ENCODE results near the gene ABCC6. TPM values are rescaled to one million over a fixed set of nuclear protein-coding genes. Genes with fewer than 3 reads are reported as not detected.

ABCC6 gene
- total and polyA plus RNA-seq, 7 experiments from 2014 or later: 0.08 to 3.9 (median 0.15) TPM; not detected in 3

GRCh38 chr16:16136588-16136987 lies 86.7 kb downstream of the ABCC6 start:
- CTCF ChIA-PET: no interaction called here

GRCh38 chr16:16133943-16134604 lies 89.2 kb downstream of the ABCC6 start:
- Mint-ChIP-seq H3K36me3 (peaks cover 11 to 55% (median 25%) of the 10 kb centered on the region in 5 donors), H3K4me1 (peaks cover 0 to 2% (median 0%) of the 10 kb centered on the region in 7 donors), H3K27me3 (no peaks in the 10 kb centered on the region), H3K27ac (no peak overlapping the region), H3K9me3 (no peaks in the 10 kb centered on the region), H3K4me3 (no peak overlapping the region)
- H3K9me3 ChIP-seq (ENCODE audit: control insufficient read depth in 2 of 3, low read length in 3 of 3): no peaks in the 10 kb centered on the region
- intact Hi-C loops (cut with micrococcal nuclease): no loop called here
- peaks cover 0 to 90% (median 43%) of the 10 kb centered on the region in 3 experiments for H3K36me3 ChIP-seq (ENCODE audit: control insufficient read depth in 2 of 3, insufficient read depth in 3 of 3, low read length in 3 of 3)
- H3K27me3 ChIP-seq (ENCODE audit: control insufficient read depth in 2 of 2, insufficient read depth in 2 of 2, low read length in 2 of 2): no peaks in the 10 kb centered on the region
- ATAC-seq: no peak
- ChIA-PET POLR2A (no interaction called here), CTCF (interaction anchor here (0.7 kb wide), 1 partner anchor 37 kb away, joined by 4 read pairs; no protein-coding TSS in a partner anchor)
- H3K27ac ChIP-seq (ENCODE audit: low read depth, low read length): no peak overlapping the region
- no peaks in the 10 kb centered on the region for H3K4me1 ChIP-seq (ENCODE audit: control insufficient read depth in 2 of 2, insufficient read depth in 2 of 2, low read length in 2 of 2)
- H3K4me3 ChIP-seq (ENCODE audit: low read length): no peak overlapping the region
- DNase-seq: no peak

More at GRCh38 chr16:16136588-16136987, 86.7 kb downstream of the ABCC6 start:
- Histone ChIP-seq H3K4me1 (ENCODE audit: control insufficient read depth in 2 of 2, insufficient read depth in 2 of 2, low read length in 2 of 2) (no peaks in the 10 kb centered on the region), H3K27me3 (ENCODE audit: control insufficient read depth in 2 of 2, insufficient read depth in 2 of 2, low read length in 2 of 2) (no peaks in the 10 kb centered on the region), H3K36me3 (ENCODE audit: control insufficient read depth in 2 of 3, insufficient read depth in 3 of 3, low read length in 3 of 3) (peaks cover 6 to 97% (median 41%) of the 10 kb centered on the region in 3 experiments), H3K4me3 (ENCODE audit: low read length) (no peak overlapping the region), H3K27ac (ENCODE audit: low read depth, low read length) (no peak overlapping the region), H3K9me3 (ENCODE audit: control insufficient read depth in 2 of 3, low read length in 3 of 3) (no peaks in the 10 kb centered on the region)
- H3K27me3 Mint-ChIP-seq: no peaks in the 10 kb centered on the region
- peaks cover 0 to 2% (median 0%) of the 10 kb centered on the region in 7 donors for H3K4me1 Mint-ChIP-seq
- DNase-seq (no peak), ATAC-seq (no peak)
- intact Hi-C loops (cut with micrococcal nuclease): no loop called here
- no peaks in the 10 kb centered on the region for H3K9me3 Mint-ChIP-seq
- peaks cover 11 to 69% (median 39%) of the 10 kb centered on the region in 5 donors for H3K36me3 Mint-ChIP-seq
- no peak overlapping the region for H3K27ac Mint-ChIP-seq
- no peak overlapping the region for H3K4me3 Mint-ChIP-seq
- POLR2A ChIA-PET: no interaction called here

- H3K27ac ChIP-seq (ENCODE audit: low read depth, low read length): no peak overlapping the region
- no peak overlapping the region for H3K27ac Mint-ChIP-seq
- no peaks in the 10 kb centered on the region for H3K4me1 ChIP-seq (ENCODE audit: control insufficient read depth in 2 of 2, insufficient read depth in 2 of 2, low read length in 2 of 2)
- CTCF ChIA-PET: interaction anchor here (1.3 kb wide), 1 partner anchor 257 kb away, joined by 4 read pairs; no protein-coding TSS in a partner anchor
- H3K9me3 Mint-ChIP-seq: no peaks in the 10 kb centered on the region
- ATAC-seq (no peak), DNase-seq (no peak)
- peaks cover 11 to 48% (median 22%) of the 10 kb centered on the region in 5 donors for H3K36me3 Mint-ChIP-seq
- H3K27me3 Mint-ChIP-seq: no peaks in the 10 kb centered on the region
- H3K9me3 ChIP-seq (ENCODE audit: control insufficient read depth in 2 of 3, low read length in 3 of 3): no peaks in the 10 kb centered on the region
- POLR2A ChIA-PET: no interaction called here
- H3K4me3 Mint-ChIP-seq: no peak overlapping the region
- no peaks in the 10 kb centered on the region for H3K27me3 ChIP-seq (ENCODE audit: control insufficient read depth in 2 of 2, insufficient read depth in 2 of 2, low read length in 2 of 2)
- peaks cover 0 to 6% (median 0%) of the 10 kb centered on the region in 7 donors for H3K4me1 Mint-ChIP-seq
- peaks cover 0 to 74% (median 28%) of the 10 kb centered on the region in 3 experiments for H3K36me3 ChIP-seq (ENCODE audit: control insufficient read depth in 2 of 3, insufficient read depth in 3 of 3, low read length in 3 of 3)
- H3K4me3 ChIP-seq (ENCODE audit: low read length): no peak overlapping the region
- intact Hi-C loops (cut with micrococcal nuclease): no loop called here
Measured at GRCh38 chr16:16131659-16132058, 91.6 kb downstream of the ABCC6 start.

- no peaks in the 10 kb centered on the region for H3K9me3 ChIP-seq (ENCODE audit: control insufficient read depth in 2 of 3, low read length in 3 of 3)
- Mint-ChIP-seq H3K36me3 (peaks cover 11 to 44% (median 23%) of the 10 kb centered on the region in 5 donors), H3K27me3 (no peaks in the 10 kb centered on the region), H3K4me3 (no peak overlapping the region), H3K27ac (peak overlapping the region in 2 of 9 donors; percentile 11 to 13), H3K9me3 (peaks cover 0 to 1% (median 0%) of the 10 kb centered on the region in 11 donors), H3K4me1 (peaks cover 0 to 6% (median 0%) of the 10 kb centered on the region in 7 donors)
- H3K27ac ChIP-seq (ENCODE audit: low read depth, low read length): no peak overlapping the region
- intact Hi-C loops (cut with micrococcal nuclease): no loop called here
- H3K27me3 ChIP-seq (ENCODE audit: control insufficient read depth in 2 of 2, insufficient read depth in 2 of 2, low read length in 2 of 2): no peaks in the 10 kb centered on the region
- H3K36me3 ChIP-seq (ENCODE audit: control insufficient read depth in 2 of 3, insufficient read depth in 3 of 3, low read length in 3 of 3): peaks cover 0 to 70% (median 24%) of the 10 kb centered on the region in 3 experiments
- no peak overlapping the region for H3K4me3 ChIP-seq (ENCODE audit: low read length)
- ATAC-seq (no peak), DNase-seq (no peak)
- POLR2A ChIA-PET: no interaction called here
- CTCF ChIA-PET: interaction anchor here (1.3 kb wide), 1 partner anchor 256 kb away, joined by 4 read pairs; no protein-coding TSS in a partner anchor
- no peaks in the 10 kb centered on the region for H3K4me1 ChIP-seq (ENCODE audit: control insufficient read depth in 2 of 2, insufficient read depth in 2 of 2, low read length in 2 of 2)
Measured at GRCh38 chr16:16131204-16131603, 92.1 kb downstream of the ABCC6 start.

- Mint-ChIP-seq H3K36me3 (peaks cover 15 to 50% (median 44%) of the 10 kb centered on the region in 5 donors), H3K9me3 (peaks cover 3 to 22% (median 11%) of the 10 kb centered on the region in 11 donors), H3K4me1 (peaks cover 0 to 6% (median 0%) of the 10 kb centered on the region in 7 donors), H3K4me3 (no peak overlapping the region), H3K27me3 (no peaks in the 10 kb centered on the region), H3K27ac (peak overlapping the region in 7 of 9 donors; percentile 25 to 83 (median 56))
- Histone ChIP-seq H3K4me3 (ENCODE audit: low read length) (no peak overlapping the region), H3K27ac (ENCODE audit: low read depth, low read length) (no peak overlapping the region), H3K9me3 (ENCODE audit: control insufficient read depth in 2 of 3, low read length in 3 of 3) (peaks cover 0 to 8% (median 0%) of the 10 kb centered on the region in 3 experiments), H3K4me1 (ENCODE audit: control insufficient read depth in 2 of 2, insufficient read depth in 2 of 2, low read length in 2 of 2) (no peaks in the 10 kb centered on the region), H3K36me3 (ENCODE audit: control insufficient read depth in 2 of 3, insufficient read depth in 3 of 3, low read length in 3 of 3) (peaks cover 0 to 71% (median 13%) of the 10 kb centered on the region in 3 experiments), H3K27me3 (ENCODE audit: control insufficient read depth in 2 of 2, insufficient read depth in 2 of 2, low read length in 2 of 2) (no peaks in the 10 kb centered on the region)
- CTCF ChIA-PET: interaction anchor here (1.1 to 2.7 kb wide), 4 partner anchors 240 to 370 kb away, joined by 3 to 16 read pairs (median 5); no protein-coding TSS in a partner anchor
- intact Hi-C loops (cut with micrococcal nuclease): loop anchor here (1.0 to 10.0 kb wide), 12 partner anchors 65 to 1053 kb away; partner anchors contain the start of genes ABCC1 (in 2 of the 2) and CEP20 (in 2 of the 2)
- DNase-seq: peak; percentile 33 to 70 (median 64)
- peak; percentile 93 for ATAC-seq
- POLR2A ChIA-PET: no interaction called here
Measured at GRCh38 chr16:16127469-16128116, 95.7 kb downstream of the ABCC6 start.

GRCh38 chr16:16126896-16127295 lies 96.4 kb downstream of the ABCC6 start:
- peaks cover 3 to 22% (median 11%) of the 10 kb centered on the region in 11 donors for H3K9me3 Mint-ChIP-seq
- H3K4me1 Mint-ChIP-seq: peaks cover 0 to 6% (median 0%) of the 10 kb centered on the region in 7 donors
- H3K9me3 ChIP-seq (ENCODE audit: control insufficient read depth in 2 of 3, low read length in 3 of 3): peaks cover 0 to 8% (median 0%) of the 10 kb centered on the region in 3 experiments
- no peak overlapping the region for H3K27ac ChIP-seq (ENCODE audit: low read depth, low read length)
- POLR2A ChIA-PET: interaction anchor here (0.6 kb wide), 1 partner anchor 429 kb away, joined by 3 read pairs; no protein-coding TSS in a partner anchor
- no peaks in the 10 kb centered on the region for H3K27me3 Mint-ChIP-seq
- H3K36me3 Mint-ChIP-seq: peaks cover 20 to 53% (median 48%) of the 10 kb centered on the region in 5 donors
- no peak overlapping the region for H3K4me3 ChIP-seq (ENCODE audit: low read length)
- intact Hi-C loops (cut with micrococcal nuclease): loop anchor here (1.0 to 10.0 kb wide), 12 partner anchors 65 to 1052 kb away; partner anchors contain the start of genes ABCC1 (in 2 of the 2) and CEP20 (in 2 of the 2)
- H3K36me3 ChIP-seq (ENCODE audit: control insufficient read depth in 2 of 3, insufficient read depth in 3 of 3, low read length in 3 of 3): peaks cover 4 to 72% (median 13%) of the 10 kb centered on the region in 3 experiments
- no peaks in the 10 kb centered on the region for H3K27me3 ChIP-seq (ENCODE audit: control insufficient read depth in 2 of 2, insufficient read depth in 2 of 2, low read length in 2 of 2)
- ATAC-seq (no peak), DNase-seq (no peak)
- H3K4me3 Mint-ChIP-seq: no peak overlapping the region
- H3K4me1 ChIP-seq (ENCODE audit: control insufficient read depth in 2 of 2, insufficient read depth in 2 of 2, low read length in 2 of 2): no peaks in the 10 kb centered on the region
- H3K27ac Mint-ChIP-seq: peak overlapping the region in 6 of 9 donors; percentile 51 to 72 (median 64)
- CTCF ChIA-PET: interaction anchor here (0.6 to 2.7 kb wide), 4 partner anchors 158 to 369 kb away, joined by 4 to 16 read pairs (median 6); no protein-coding TSS in a partner anchor

All from naive thymus-derived CD4-positive, alpha-beta T cell (primary cell).